ENCODE results near the gene DNAAF1.
A peak's percentile ranks its signal among the peaks of the same experiment; 100 is the strongest.

Gene DNAAF1

DNA sequence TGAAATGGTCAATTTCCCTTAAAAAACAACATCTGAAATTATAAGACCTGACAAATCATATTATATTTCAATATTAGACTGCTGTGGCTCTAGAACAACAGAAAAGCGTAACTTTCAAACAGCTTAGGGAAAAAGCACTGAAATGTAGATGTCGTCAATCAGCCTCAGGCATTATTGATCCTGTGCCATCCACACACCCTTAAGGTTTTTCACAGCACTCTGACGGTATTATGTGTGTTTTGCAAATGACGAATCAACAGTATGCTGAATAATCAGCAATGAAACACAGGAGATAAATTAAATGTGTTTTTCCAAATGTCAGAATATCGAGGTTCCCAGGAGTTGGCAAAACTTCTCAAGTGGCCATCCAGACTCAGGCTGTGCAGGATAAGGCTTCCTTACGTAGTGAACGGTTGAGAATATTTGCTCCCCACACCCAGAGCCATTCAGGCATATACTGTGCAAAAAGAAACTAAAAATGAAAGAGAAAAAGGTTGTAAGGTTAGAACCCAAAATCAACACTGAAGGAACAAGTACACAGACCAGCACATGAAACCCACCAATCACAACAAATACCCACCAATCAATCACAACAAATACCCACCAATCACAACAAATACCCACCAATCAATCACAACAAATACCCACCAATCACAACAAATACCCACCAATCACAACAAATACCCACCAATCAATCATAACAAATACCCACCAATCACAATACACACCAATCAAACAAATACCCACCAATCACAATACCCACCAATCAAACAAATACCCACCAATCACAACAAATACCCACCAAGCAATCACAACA is 20.6 kb upstream of the DNAAF1 start:
- no peak for DNase-seq (ENCODE audit: low read depth in 2 of 2)

DNA sequence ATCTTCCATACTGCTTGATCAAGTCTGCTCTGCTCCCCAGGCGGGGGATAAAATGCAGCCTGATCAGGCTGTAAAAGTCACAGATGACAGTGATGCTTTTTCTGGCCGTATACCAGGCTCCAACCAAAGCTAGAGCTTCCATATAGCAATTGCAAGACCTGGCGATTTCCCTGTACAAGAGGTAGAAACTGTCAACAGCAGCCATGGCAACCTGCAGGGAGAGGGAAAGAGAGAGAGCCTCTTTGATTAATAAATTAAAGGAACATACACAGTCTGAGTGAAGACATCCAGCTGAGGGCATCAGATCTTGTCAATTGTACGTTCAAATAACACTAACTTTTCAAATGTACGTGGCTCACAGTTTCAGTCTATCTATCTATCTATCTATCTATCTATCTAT is 14.0 kb upstream of the DNAAF1 start:
- no peak for DNase-seq (ENCODE audit: low read depth in 2 of 2)

DNA sequence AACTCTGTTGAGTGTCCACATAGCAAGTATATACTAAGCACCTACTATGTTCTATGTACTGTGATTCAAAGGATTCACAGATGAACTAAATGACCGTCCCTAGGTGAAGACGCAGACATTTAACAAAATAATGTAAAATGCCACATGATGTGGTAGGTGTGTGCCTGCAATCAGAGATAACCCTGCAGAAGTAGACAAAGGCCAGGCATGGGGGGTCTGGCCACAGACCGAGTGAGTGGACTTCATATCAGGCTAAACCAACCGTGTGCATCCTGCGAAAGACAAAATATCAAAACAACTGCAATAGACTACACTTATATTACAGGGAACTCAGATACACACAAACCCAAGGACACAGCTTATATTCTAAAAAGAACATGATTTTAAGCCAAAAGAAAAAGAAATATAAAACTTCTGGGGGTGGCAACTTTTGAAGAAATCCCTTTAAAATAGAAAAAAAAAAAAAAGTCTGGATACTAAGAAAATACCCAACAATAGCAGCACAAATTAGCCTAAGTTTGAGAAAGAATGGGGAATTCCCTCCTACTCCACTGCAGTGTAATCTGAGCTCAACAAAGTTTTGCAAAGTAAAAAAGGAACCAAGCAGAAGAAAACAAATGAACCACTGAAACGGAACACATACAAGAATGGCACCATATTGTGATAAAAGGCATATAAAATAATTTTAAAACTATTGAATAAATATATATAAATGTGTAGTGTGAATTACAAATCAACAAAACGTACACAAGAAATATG is 12.4 kb upstream of the DNAAF1 start:
- DNase-seq (ENCODE audit: low read depth in 2 of 2): no peak

DNA sequence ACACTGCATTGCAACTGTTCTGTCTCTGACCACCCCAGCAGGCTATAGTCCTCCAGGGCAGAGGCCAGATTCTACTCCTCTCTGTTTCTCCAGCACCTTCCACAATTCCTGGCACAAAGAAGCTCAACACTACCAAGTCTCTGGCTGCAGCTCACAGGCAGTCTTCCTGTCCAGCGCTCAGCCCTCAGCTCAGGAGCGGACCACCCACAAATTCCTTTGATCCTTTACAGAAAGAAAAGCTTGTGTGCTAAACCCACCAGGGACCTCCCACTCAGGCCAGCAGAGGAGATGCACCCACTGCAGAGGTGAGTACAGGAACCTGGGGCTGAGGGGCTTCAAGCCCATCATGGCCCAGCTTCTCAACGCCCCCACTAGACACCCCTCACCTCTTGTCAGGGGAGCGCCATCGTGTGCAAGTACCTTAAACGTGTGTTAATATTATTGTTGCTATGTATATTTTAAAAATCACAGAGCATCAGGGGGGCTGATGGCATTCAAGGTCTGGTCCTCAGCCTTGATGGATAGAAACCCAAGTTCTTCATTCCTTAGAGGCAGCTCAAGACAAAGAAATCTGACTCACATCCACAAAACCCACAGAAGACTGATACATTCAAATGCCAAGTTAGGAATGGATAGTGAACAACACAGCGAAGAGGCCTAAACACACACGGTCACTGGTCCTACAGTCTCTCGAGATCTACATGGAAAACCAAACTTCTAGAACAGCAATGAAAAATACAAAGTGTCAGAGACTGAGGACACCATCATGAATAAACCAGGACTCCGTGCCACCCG is 8.6 kb upstream of the DNAAF1 start:
- DNase-seq (ENCODE audit: low read depth in 2 of 2): no peak

DNA sequence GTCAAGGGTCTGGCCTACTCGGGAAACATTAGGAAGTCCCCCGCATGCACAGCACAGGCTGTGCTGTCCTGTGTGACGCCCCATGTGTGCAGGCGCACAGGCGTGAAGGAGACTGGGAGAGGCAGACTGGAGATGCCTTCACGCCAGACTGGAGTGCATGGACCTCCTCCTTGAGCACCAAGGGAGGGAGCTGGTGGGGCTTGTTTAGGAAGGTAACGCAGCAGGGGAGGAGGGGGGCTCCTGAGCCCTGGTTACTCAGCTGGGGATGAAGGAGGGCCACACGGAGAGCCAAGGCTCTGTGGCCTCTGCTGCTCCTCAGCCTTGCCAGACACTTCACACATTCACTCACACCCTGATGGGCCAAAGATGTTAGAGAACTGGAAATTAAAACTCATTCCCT is 7.8 kb upstream of the DNAAF1 start:
- no peak for DNase-seq (ENCODE audit: low read depth in 2 of 2)

DNA sequence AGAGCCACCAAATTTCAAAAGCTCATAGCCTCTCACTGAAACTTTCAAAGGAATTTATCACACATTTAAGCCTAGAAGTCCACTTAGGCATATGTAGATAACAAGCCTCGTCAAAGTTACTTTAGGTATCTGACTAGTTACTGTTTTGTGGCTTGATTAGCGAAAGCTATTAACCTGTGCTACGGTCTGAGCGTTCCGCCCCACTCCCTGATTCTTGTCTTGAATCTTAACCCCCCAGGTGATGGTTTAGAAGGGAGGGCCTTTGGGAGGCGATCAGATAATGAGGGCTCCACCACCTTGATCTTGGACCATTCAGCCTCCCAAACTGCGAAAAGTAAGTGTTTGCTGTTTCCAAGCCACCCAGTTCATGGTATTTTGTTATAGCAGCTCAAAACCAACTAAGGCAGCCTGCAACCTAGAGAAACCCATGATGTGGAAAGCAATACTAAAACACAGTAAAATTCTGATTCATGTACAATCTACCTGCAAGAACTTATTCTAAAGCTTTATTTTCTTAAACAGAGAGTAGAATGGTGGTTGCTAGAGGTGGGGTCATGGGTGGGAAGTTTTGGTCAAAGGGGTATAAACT is 7.2 kb upstream of the DNAAF1 start:
- DNase-seq (ENCODE audit: low read depth in 2 of 2): no peak

DNA sequence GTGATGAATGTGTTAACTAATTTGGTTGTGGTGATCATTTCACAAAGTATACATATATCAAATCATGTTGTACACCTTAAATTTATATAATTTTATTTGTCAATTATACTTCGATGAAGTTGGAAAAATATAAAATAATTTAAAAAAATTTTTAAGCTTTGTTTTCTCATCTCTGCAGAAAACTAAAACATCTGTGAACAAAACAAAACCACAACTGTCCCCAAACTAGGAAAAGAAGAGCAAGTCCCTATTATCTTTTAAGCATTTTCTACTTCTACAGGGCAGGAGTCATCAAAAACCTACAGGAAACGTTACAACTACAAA is 6.6 kb upstream of the DNAAF1 start:
- DNase-seq (ENCODE audit: low read depth in 2 of 2): no peak

DNA sequence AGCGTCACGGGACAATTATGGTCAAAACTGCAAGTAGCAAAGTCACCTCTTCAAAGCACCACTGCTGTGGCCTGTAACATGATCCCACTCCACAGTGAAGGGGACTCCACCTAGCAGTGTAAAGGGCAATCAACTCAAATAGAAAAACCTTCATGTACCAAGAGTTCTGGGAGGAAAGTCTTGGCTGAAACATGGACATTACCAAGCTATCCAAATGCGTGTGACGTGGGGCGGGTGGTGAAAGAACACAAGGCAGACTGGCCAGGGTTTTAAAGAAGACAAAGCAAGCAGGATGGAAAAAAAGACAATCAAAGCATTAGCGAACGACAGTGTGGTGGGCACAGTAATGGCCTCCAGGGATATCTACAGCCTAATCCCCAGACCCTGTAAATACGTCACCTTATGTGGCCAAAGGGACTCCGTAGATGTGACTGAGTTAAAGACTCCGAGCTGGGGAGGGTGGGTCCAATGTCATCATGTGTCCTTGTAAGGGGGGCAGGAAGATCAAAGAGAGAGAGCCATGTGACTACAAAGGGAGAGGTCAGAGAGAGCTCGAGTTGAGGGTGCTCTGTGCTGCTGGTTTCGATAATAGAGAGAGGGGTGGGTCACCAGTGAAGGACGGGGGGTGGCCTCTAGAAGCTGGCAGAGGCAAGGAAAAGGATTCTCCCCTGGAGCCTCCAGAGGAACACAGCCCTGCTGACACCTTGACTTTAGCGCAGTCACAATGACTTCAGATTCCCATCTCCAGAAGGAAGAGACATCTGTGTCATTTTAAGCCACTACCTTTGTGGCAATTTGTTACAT is 6.1 kb upstream of the DNAAF1 start:
- peak in 1 of 2 donors; percentile 35 for DNase-seq (ENCODE audit: low read depth in 2 of 2)

DNA sequence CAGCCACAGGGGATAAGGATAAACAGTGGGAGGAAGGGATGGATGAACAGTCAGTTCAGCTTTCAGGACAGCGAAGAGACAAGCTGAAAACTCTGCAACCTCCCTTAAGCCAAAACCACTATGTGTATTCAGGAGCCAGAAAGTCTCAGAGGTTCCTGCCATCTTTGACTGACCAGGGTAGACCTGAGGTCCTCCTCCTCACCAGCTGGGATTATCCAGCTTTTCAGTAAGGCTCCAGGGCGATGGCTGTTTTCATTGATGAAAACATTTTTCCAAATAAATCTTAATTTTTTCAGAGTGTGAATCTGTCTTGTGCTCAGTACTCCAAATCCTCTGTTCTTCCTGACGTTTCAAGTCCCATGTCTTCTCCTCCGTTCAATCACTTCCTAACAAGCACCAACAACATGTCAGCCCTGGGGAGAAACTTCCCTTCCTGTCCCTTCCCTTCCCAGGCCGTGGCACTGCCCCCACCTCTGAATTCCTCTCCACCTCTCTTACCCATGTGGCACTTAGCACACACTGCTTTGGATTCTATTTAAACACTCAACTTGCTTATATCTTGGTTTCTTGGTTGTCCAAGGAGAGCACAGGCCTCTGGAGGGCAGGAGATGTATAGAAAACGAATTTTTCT is 5.4 kb upstream of the DNAAF1 start:
- DNase-seq (ENCODE audit: low read depth in 2 of 2): no peak

DNA sequence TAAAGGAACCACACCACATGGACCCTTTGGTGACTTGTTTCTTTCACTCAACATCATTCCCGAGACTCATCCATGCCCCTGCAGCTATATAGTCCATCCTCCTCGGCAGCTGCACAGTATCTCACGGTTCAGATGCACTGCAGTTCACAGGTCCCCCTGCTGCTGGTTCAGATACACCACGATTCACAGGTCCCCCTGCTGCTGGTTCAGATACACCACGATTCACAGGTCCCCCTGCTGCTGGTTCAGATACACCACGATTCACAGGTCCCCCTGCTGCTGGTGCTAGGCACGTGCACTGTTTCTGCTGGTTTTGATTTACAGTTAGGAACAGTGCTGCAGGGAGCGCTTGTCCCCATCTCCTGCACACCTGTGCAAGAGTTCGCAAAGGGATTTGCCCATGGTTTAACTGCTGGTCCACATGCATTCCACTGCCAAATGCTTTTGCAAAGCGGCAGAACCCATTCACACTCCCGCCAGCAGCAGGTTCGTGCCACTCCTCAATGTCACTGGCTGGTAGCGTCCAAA is 3.9 kb upstream of the DNAAF1 start:
- no peak for DNase-seq (ENCODE audit: low read depth in 2 of 2)

DNA sequence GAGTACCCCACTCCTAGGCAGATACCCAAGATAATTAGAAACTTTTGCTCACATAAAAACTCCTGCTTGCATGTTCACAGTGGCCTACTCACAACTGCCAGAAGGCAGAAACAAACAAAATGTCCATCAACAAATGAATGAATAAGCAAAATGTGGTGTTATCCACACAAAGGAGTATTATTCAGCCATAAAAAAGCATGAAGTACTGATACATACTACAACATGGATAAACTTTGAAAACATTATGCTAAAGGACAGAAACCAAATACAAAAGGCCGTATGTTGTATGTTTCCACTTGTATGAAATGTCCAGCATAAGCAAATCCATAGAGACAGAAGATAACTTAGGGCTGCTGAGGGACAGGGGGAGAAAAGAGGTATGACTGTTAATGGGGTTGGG is 2.0 kb upstream of the DNAAF1 start:
- no peak for DNase-seq (ENCODE audit: low read depth in 2 of 2)

DNA sequence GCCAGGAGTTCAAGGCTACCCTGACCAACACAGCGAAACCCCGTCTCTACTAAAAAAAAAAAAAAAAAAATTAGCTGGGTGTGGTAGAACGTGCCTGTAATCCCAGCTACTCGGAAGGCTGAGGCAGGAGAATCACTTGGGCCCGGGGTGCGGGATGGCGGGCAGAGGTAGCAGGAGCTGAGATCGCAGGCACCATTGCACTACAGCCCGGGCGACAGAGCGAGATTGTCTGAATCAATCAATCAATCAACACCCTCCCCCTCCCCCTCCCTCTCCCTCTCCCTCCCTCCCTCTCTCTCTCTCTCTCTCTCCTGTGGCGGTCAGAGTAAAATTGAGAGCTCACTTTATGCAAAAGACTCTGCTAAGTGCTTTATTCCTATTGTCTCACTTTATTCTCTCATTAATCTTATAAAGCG is 1.3 kb upstream of the DNAAF1 start:
- DNase-seq (ENCODE audit: low read depth in 2 of 2): no peak

DNA sequence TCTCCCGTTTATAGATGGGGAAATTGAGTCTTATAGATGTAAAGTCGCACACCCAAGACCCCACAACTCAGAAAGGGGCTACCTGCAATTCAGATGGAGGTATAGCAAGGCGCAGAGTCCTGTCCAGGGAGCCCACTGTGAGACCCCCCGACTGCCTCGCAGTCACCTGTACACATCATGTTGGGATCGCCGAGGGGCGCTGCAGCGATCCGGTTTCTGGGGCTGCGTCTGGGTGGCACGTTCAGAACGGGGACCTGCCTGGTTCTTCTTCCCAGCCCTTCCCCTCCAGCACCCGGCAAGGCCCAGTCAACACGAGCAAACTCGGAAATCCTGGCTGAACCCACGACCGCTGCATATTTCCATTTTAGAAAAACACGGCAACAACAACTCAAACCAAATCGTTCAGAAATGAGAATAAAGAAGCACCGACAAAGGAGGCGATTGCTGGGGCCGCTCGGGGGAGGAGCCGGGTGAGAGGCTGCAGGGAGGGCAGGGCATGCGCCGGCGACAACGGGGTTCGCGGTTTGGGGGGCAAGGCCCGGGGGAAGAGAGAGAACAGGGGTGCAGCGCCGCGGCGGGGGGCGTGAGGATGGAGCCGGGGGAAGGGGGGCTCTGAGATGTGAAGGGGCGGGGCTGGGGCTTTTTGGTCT is 774 bp upstream of the DNAAF1 start:
- DNase-seq (ENCODE audit: low read depth in 2 of 2): peak in 1 of 2 donors; percentile 20

DNA sequence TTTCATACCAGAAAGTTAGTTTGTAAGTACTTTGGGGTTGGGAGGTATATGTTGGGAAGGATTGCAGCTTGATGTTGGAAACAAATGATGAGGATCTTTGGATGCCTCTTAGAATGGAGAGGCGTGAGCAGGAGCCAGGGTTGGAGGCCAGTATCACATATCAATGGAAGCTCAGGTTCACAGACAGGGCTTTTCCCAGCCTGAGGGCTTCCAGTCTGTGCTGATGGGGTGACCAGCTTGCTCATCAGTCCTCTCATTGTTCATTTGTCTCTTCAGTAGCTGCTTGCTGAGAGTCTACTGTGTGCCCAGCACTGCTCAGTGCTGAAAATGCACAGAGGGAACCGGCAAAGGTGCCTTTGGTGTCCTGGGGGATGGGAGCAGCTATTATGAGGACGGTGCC is 5.8 kb downstream of the DNAAF1 start:
- no peak for DNase-seq (ENCODE audit: low read depth in 2 of 2)

DNA sequence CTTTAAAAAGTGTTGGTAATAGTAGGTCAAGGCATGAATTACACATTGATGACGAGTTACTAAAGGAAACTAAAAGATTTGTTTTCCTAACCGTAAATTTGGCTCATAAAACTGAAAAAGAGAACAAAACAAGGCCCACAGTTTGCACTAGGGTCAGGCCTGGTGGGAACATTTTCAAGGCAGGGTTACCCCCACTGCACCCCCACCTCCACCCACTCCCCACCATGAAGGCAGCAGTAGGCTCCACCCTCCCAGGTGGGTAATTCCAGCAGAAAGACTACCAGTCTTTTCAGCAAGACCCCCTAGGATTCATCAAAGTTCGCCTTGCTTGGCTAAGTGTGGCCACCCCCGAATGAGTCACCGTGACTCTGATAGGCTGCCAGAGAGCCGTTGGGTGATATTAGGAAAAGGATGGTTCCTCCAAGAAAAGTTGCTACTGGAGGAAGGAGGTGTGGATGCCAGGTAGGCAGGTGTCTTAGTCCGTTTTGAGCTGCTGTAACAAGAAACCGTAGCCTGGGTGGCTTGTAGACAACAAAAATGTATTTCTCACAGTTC is 8.6 kb downstream of the DNAAF1 start:
- no peak for DNase-seq (ENCODE audit: low read depth in 2 of 2)

DNA sequence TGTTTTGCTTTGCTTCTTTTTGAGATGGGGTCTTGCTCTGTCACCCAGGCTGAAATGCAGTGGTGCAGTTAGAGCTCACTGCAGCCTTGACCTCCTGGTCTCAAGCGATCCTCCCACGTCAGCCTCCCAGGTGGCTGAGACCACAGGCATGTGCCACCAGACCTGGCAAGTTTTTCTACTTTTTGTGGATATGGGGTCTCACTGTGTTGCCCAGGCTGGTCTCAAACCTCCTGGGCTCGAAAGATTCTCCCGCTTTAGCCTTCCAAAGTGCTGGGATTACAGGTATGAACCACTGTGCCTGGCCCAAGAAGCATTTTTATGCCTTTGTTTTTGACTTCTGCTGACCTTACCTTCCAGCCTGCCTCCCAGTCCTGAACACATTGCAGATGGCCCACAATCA is 10.1 kb downstream of the DNAAF1 start:
- no peak for DNase-seq (ENCODE audit: low read depth in 2 of 2)

DNA sequence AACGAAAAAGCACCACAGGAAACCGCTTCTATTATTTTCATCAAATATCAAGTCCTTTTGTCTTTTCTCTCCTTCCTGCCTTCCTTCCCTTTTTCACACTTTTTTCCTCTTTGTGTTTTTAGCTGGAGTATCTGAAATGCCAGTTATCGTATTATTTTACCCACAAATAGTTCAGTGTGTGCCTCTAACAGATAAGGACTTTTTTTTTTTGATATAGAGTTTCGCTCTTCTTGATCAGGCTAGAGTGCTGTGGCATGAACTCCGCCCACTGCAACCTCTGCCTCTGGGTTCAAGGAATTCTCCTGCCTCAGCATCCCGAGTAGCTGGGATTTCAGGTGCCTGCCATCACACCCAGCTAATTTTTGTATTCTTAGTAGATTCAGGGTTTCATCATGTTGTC is 10.7 kb downstream of the DNAAF1 start:
- no peak for DNase-seq (ENCODE audit: low read depth in 2 of 2)

DNA sequence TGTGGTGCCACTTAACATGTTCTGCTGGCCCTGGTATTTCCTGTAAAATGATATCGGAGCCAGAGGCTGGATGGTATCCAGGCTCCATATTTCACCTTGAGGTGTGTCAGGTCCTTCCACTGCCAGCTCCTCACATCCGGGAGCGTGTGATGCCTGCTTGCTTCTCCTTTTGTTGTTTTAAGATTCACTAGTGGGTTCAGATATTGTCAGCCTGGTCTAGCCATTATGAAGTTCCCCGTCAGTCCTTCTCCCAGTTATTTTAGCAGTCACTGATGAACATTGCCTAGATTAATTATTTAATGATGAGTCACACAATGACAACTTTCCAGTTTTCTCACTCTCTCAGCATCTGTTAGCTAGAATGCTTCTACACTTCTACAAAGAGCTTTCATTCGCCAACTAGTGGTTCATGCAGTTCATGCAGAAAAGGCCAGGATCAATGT is 11.3 kb downstream of the DNAAF1 start:
- no peak for DNase-seq (ENCODE audit: low read depth in 2 of 2)

DNA sequence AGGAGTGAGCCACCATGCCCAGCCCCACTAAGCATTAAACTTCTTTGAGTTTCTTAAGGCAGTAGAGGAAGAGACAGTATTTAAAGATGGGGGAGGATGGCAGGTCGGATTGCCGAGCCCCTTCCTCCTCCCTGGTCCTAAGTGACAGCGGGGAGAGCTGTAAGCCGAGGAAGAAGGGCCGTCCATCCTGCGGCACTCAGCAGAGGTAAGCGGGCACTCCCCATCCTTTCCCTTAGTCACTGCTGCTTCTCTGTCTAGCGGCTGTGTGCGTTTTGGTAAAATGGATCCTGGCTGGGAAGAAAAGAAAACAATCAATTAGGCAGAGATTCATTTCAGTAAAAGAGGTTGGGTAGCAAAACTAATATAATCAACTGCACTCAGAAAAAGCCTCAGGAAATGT is 13.9 kb downstream of the DNAAF1 start:
- DNase-seq (ENCODE audit: low read depth in 2 of 2): no peak

DNA sequence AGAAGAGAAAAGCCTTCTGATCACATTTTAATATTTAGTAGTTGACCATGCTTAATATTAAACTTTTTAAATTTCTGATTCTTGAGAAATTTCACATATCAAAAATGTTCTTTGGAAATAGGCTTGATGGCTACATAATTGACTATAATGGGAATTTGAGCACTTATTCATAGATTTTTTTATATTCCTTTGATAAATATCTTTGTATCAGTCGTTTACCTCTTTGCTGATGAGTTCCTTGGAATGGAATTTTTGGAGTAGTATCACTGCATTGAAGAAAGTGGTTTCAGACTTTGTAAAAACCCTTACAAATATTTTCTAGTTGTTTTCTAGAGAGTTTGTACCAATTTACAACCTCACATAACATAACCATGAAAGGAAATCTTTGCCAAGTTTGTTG is 14.7 kb downstream of the DNAAF1 start:
- no peak for DNase-seq (ENCODE audit: low read depth in 2 of 2)
